ENCODE data around the gene CCDC18.
"Not testable (repeated sequence)": the region's sequence is repeated elsewhere in the genome, so short reads cannot be mapped to it uniquely, and the experiment has no call there.

CCDC18 gene

DNA sequence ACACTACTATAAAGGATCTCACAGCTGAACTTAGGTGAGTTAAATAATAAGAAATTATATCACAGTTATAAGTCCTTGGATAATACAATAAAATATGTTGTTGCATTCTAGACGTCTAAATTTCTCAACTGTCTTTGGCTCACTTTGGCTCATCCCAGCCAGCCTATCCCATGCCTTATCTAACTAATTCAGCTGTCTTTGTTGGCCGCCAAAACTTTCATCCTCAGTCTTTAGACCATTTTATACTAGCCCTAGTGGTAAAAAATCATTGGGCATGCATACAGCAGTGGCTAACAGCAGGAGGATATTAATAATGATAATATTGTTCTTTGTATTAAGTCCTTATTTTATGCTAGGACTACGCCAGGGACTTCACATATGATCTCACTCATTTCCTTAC lies 59.3 kb downstream of the CCDC18 start:
- no peak for TF ChIP-seq TCF4 (CRISPR knock-in tag; IDR thresholded peaks at IDR 0.05; ENCODE audit: borderline replicate concordance)
- no peak for TF ChIP-seq CSDC2 (CRISPR knock-in tag; IDR thresholded peaks at IDR 0.05)
- TF ChIP-seq, protein P1, sequence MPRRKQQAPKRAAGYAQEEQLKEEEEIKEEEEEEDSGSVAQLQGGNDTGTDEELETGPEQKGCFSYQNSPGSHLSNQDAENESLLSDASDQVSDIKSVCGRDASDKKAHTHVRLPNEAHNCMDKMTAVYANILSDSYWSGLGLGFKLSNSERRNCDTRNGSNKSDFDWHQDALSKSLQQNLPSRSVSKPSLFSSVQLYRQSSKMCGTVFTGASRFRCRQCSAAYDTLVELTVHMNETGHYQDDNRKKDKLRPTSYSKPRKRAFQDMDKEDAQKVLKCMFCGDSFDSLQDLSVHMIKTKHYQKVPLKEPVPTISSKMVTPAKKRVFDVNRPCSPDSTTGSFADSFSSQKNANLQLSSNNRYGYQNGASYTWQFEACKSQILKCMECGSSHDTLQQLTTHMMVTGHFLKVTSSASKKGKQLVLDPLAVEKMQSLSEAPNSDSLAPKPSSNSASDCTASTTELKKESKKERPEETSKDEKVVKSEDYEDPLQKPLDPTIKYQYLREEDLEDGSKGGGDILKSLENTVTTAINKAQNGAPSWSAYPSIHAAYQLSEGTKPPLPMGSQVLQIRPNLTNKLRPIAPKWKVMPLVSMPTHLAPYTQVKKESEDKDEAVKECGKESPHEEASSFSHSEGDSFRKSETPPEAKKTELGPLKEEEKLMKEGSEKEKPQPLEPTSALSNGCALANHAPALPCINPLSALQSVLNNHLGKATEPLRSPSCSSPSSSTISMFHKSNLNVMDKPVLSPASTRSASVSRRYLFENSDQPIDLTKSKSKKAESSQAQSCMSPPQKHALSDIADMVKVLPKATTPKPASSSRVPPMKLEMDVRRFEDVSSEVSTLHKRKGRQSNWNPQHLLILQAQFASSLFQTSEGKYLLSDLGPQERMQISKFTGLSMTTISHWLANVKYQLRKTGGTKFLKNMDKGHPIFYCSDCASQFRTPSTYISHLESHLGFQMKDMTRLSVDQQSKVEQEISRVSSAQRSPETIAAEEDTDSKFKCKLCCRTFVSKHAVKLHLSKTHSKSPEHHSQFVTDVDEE (CRISPR knock-in tag; IDR thresholded peaks at IDR 0.05) = no peak
- TF ChIP-seq TOX (CRISPR knock-in tag; IDR thresholded peaks at IDR 0.05; ENCODE audit: borderline replicate concordance) = no peak
- no peak for TF ChIP-seq ZFP3 (CRISPR knock-in tag; IDR thresholded peaks at IDR 0.05)
- TF ChIP-seq ESRRG (CRISPR knock-in tag; IDR thresholded peaks at IDR 0.05) = no peak
- no peak for TF ChIP-seq ZNF70 (CRISPR knock-in tag; IDR thresholded peaks at IDR 0.05)
- no peak for TF ChIP-seq ARNTL (CRISPR knock-in tag; IDR thresholded peaks at IDR 0.05; ENCODE audit: borderline replicate concordance, low read depth)
- no peak for TF ChIP-seq OSR1 (CRISPR knock-in tag; IDR thresholded peaks at IDR 0.05)
- no peak for TF ChIP-seq PPARA (CRISPR knock-in tag; IDR thresholded peaks at IDR 0.05; ENCODE audit: borderline replicate concordance)
- no peak for TF ChIP-seq ZNF8 (CRISPR knock-in tag; IDR thresholded peaks at IDR 0.05)
- ATAC-seq = no peak

DNA sequence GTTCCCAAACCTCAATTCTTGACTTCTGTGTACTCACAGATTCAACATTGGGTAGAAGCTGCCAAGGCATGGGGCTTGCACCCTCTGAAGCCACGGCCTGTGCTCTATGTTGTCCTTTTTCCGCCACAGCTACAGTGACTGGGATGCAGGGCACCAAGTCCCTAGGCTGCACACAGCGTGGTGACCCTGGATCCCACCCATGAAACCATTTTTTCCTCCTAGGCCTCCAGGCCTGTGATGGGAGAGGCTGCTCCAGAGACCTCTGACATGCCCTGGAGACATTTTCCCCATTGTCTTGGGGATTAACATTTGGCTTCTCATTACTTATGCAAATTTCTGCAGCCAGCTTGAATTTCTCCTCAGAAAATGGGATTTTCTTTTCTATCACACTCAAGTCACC lies 62.7 kb downstream of the CCDC18 start:
- ATAC-seq = not testable (repeated sequence)

DNA sequence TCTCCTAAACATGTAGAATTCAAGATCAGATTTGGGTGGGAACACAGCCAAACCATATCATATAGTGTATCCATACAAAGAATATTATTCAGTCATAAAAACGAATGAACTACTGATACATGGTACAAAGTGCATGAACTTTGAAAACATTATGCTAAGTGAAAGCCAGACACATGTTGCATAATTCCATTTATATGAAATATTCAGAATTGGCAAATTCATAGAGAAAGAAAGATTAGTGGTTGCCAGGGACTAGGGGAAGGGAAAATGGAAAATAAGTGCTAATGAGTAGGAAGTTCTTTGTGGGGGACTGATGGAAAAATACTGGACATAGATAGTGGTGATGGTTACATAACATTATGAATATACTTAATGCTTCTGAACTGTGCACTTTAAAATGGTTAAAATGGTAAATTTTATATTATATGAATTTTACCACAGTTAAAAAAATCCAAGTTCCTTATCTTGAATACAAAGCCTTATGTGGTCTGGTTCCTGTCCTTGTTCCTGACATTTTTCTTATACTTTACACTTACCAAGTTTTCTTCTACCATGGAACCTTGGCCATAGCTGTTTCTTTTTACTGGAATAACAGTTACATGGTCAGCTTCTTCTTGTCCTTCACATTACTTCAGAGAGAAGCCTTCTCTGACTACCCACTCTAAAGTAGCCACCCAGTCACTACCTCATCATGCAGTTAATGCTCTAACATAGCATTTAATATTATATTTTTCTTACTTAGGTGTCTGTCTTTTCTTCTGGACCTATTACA lies 64.0 kb downstream of the CCDC18 start:
- no peak for TF ChIP-seq RARB (CRISPR knock-in tag; IDR thresholded peaks at IDR 0.05)
- no peak for ATAC-seq

DNA sequence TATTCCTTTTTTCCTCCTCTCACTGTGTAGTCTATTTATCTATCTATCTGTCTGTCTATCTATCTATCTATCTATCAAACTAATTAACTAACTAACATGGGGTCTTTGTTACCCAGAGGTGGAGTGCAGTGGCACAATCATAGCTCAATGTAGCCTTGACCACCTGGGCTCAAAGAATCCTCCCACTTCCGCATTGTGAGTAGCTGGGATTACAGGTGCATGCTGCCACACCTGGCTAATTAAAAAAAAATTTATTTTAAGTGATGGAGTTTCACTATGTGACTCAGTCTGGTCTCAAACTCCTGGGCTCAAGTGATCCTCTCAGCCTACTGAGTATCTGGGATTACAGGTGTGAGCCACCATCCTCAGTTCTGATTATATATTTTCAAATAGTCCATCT lies 71.4 kb downstream of the CCDC18 start:
- no peak for ATAC-seq
- no peak for TF ChIP-seq ZFP30 (CRISPR knock-in tag; IDR thresholded peaks at IDR 0.05)
- TF ChIP-seq TOX (CRISPR knock-in tag; IDR thresholded peaks at IDR 0.05; ENCODE audit: borderline replicate concordance) = no peak
- TF ChIP-seq TCF4 (CRISPR knock-in tag; IDR thresholded peaks at IDR 0.05; ENCODE audit: borderline replicate concordance) = no peak

DNA sequence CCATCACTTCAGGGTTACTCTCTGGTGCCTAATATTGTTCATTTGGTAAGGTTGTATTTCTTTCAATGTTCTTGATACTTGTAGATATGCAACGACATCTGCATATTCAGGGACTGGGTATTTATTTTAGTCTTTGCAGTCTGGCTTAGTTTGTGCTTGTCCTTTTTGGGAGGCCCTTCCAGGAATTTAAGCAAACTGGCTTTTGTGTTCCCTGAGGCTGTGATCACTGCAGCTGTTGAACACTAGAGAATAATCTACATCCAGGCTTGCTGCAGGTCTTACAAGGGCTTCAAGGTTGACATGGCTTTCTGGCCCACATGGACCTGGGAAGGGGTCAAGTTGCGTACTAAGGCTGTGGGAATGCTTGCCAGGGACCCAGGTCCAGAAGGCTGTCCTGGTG lies 72.1 kb downstream of the CCDC18 start:
- ATAC-seq = no peak
- TF ChIP-seq ZC3H10 (CRISPR knock-in tag; IDR thresholded peaks at IDR 0.05) (no peak), GLIS3 (CRISPR knock-in tag; IDR thresholded peaks at IDR 0.05) (no peak), OSR1 (CRISPR knock-in tag; IDR thresholded peaks at IDR 0.05) (no peak), ARNTL (CRISPR knock-in tag; IDR thresholded peaks at IDR 0.05; ENCODE audit: borderline replicate concordance, low read depth) (no peak)

DNA sequence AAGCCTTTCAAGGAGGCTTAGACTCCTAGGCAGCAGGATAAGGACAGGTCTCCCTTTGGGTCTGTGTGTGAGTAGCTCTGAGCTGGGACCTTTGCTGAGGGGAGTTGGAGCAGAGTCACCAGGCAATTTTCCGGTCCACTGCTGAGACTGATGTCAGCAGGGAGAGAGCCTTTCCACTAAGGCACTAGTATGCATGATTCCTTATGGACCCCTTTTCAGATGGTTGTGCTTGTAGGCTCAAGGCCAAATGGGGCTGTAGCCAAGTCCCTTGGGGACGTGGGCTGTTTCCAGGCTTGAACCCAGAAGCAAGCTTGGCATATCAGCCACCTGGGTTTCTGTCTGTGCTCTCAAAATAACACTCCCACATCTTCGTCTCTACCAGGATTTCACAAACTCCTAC lies 73.0 kb downstream of the CCDC18 start:
- no peak for ATAC-seq
- TF ChIP-seq BACH2 (CRISPR knock-in tag; IDR thresholded peaks at IDR 0.05; ENCODE audit: borderline replicate concordance) = no peak
- TF ChIP-seq, protein P2, sequence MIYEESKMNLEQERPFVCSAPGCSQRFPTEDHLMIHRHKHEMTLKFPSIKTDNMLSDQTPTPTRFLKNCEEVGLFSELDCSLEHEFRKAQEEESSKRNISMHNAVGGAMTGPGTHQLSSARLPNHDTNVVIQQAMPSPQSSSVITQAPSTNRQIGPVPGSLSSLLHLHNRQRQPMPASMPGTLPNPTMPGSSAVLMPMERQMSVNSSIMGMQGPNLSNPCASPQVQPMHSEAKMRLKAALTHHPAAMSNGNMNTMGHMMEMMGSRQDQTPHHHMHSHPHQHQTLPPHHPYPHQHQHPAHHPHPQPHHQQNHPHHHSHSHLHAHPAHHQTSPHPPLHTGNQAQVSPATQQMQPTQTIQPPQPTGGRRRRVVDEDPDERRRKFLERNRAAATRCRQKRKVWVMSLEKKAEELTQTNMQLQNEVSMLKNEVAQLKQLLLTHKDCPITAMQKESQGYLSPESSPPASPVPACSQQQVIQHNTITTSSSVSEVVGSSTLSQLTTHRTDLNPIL (CRISPR knock-in tag; IDR thresholded peaks at IDR 0.05; ENCODE audit: low read depth) = no peak
- TF ChIP-seq CSDC2 (CRISPR knock-in tag; IDR thresholded peaks at IDR 0.05) = no peak
- TF ChIP-seq, protein P3, sequence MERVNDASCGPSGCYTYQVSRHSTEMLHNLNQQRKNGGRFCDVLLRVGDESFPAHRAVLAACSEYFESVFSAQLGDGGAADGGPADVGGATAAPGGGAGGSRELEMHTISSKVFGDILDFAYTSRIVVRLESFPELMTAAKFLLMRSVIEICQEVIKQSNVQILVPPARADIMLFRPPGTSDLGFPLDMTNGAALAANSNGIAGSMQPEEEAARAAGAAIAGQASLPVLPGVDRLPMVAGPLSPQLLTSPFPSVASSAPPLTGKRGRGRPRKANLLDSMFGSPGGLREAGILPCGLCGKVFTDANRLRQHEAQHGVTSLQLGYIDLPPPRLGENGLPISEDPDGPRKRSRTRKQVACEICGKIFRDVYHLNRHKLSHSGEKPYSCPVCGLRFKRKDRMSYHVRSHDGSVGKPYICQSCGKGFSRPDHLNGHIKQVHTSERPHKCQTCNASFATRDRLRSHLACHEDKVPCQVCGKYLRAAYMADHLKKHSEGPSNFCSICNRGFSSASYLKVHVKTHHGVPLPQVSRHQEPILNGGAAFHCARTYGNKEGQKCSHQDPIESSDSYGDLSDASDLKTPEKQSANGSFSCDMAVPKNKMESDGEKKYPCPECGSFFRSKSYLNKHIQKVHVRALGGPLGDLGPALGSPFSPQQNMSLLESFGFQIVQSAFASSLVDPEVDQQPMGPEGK (CRISPR knock-in tag; IDR thresholded peaks at IDR 0.05; ENCODE audit: borderline replicate concordance) = no peak
- no peak for TF ChIP-seq ZFP3 (CRISPR knock-in tag; IDR thresholded peaks at IDR 0.05)
- TF ChIP-seq OSR1 (CRISPR knock-in tag; IDR thresholded peaks at IDR 0.05) = no peak
- TF ChIP-seq, protein P4, sequence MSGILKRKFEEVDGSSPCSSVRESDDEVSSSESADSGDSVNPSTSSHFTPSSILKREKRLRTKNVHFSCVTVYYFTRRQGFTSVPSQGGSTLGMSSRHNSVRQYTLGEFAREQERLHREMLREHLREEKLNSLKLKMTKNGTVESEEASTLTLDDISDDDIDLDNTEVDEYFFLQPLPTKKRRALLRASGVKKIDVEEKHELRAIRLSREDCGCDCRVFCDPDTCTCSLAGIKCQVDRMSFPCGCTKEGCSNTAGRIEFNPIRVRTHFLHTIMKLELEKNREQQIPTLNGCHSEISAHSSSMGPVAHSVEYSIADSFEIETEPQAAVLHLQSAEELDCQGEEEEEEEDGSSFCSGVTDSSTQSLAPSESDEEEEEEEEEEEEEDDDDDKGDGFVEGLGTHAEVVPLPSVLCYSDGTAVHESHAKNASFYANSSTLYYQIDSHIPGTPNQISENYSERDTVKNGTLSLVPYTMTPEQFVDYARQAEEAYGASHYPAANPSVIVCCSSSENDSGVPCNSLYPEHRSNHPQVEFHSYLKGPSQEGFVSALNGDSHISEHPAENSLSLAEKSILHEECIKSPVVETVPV (CRISPR knock-in tag; IDR thresholded peaks at IDR 0.05) = no peak
- no peak for TF ChIP-seq ESRRG (CRISPR knock-in tag; IDR thresholded peaks at IDR 0.05)
- TF ChIP-seq, protein P1 (CRISPR knock-in tag; IDR thresholded peaks at IDR 0.05) = no peak
